Lower leg skin (tissue), 4 donors: Measurements from ENCODE around the gene RTP2. TPM values are rescaled to one million over a fixed set of nuclear protein-coding genes. Genes with fewer than 3 reads are reported as not detected.

Source experiments
- DNase-seq, 2 donors: peaks; one replicate each; pipeline ENCODE4 v3.0.0-alpha.2; 2019; ENCODE audit warnings: low spot score in 2 of 2
- H3K4me3 ChIP-seq: fragments of 200-600 bp; sonication (generic); 2 replicates; pipeline ENCODE4 v1.5.1; 2017; ENCODE audit warnings: mild to moderate bottlenecking, low read depth; ENCODE audit not compliant: poor library complexity, severe bottlenecking
- CTCF ChIP-seq, 3 donors: fragments of 450-650 bp; IDR thresholded peaks; one replicate each; pipeline ENCODE4 v1.5.1; 2016; ENCODE audit warnings: antibody characterized with exemption in 3 of 3, mild to moderate bottlenecking in 3 of 3, moderate library complexity in 2 of 3
- POLR2A ChIP-seq, 2 donors: fragments of 450-650 bp; IDR thresholded peaks; one replicate each; pipeline ENCODE4 v1.6.1; 2016 to 2017; ENCODE audit warnings: antibody characterized with exemption in 2 of 2, mild to moderate bottlenecking in 1 of 2, moderate library complexity in 1 of 2
- WGBS, 2 donors: methylation state at CpG; one replicate each; pipeline ENCODE4 v1.1.5; 2018; 5-methylcytosine and 5-hydroxymethylcytosine counted together
- intact Hi-C: fragments of 100-400 bp; cut with DNase I; formaldehyde crosslinking; loops from one replicate; pipeline ENCODE4 v1.15.0; 2023; ENCODE audit warnings: low total_unique reads
- total RNA-seq, 4 donors: library from RNA; depleted of rRNA; stranded (reverse); fragments of >200 nt; gene quantifications; one replicate each; pipeline ENCODE4 v1.1.0, GENCODE V29; 2016

RTP2 gene
- total RNA-seq, 4 donors from 2014 or later: not detected

- intact Hi-C loops: loop anchor here (5.0 kb wide), 1 partner anchor 406 kb away; the partner anchor contains the start of gene LPP
These were observed 44.3 kb upstream of the RTP2 start for GRCh38 chr3:187746442-187747281.

GRCh38 chr3:187746059-187746441, 43.7 kb upstream of the RTP2 start:
- no peak for DNase-seq
- peak overlapping the region; percentile 12 for H3K4me3 ChIP-seq
- WGBS, 2 donors: 3 to 6% methylated on average over 6 of the region's 6 CpGs
- intact Hi-C loops: loop anchor here (5.0 kb wide), 1 partner anchor 406 kb away; the partner anchor contains the start of gene LPP
- no peak for TF ChIP-seq CTCF (IDR thresholded peaks at IDR 0.05)
- TF ChIP-seq POLR2A (IDR thresholded peaks at IDR 0.05): no peak

More at GRCh38 chr3:187746442-187747281, 44.3 kb upstream of the RTP2 start:
- WGBS, 2 donors: 12 to 19% methylated on average over 10 of the region's 10 CpGs
- H3K4me3 ChIP-seq: peak overlapping the region; percentile 12
- no peak for DNase-seq
- TF ChIP-seq CTCF (IDR thresholded peaks at IDR 0.05) (no peak), POLR2A (IDR thresholded peaks at IDR 0.05) (no peak)

GRCh38 chr3:187745201-187746058, 43.1 kb upstream of the RTP2 start, which contains the start of gene BCL6:
BCL6 (minus strand) TSS chr3:187745468; CDS start chr3:187733693, 11,775 bp downstream.
- intact Hi-C loops: loop anchor here (5.0 kb wide), 1 partner anchor 407 kb away; the partner anchor contains the start of gene LPP
- H3K4me3 ChIP-seq: peak within 1 kb of the TSS; percentile 94
- WGBS, 2 donors: 0 to 1% methylated on average over 40 of the region's 40 CpGs
- TF ChIP-seq CTCF (IDR thresholded peaks at IDR 0.05) (no peak), POLR2A (IDR thresholded peaks at IDR 0.05) (peak in 1 of 2 donors; percentile 94)
- peak; percentile 94 to 98 for DNase-seq

GRCh38 chr3:187744169-187745151, 42.1 kb upstream of the RTP2 start:
- intact Hi-C loops: loop anchor here (5.0 kb wide), 1 partner anchor 408 kb away; the partner anchor contains the start of gene LPP
- TF ChIP-seq POLR2A (IDR thresholded peaks at IDR 0.05) (no peak), CTCF (IDR thresholded peaks at IDR 0.05) (no peak)
- H3K4me3 ChIP-seq: peak overlapping the region; percentile 94
- DNase-seq: peak in 1 of 2 donors; percentile 91
- 0% methylated on average over 55 of the region's 55 CpGs for WGBS, 2 donors
